ENCODE measurements around the gene CD74. TPM values are rescaled to one million over a fixed set of nuclear protein-coding genes. Genes with fewer than 3 reads are reported as not detected.
A peak's percentile ranks its signal among the peaks of the same experiment; 100 is the strongest.

The CD74 gene
- total and polyA plus RNA-seq, 10 of the 15 experiments (the other 5 are each of a cell fraction or from before 2014, with no cell fraction given): 1,387 to 11,063 (median 3,922) TPM

DNA sequence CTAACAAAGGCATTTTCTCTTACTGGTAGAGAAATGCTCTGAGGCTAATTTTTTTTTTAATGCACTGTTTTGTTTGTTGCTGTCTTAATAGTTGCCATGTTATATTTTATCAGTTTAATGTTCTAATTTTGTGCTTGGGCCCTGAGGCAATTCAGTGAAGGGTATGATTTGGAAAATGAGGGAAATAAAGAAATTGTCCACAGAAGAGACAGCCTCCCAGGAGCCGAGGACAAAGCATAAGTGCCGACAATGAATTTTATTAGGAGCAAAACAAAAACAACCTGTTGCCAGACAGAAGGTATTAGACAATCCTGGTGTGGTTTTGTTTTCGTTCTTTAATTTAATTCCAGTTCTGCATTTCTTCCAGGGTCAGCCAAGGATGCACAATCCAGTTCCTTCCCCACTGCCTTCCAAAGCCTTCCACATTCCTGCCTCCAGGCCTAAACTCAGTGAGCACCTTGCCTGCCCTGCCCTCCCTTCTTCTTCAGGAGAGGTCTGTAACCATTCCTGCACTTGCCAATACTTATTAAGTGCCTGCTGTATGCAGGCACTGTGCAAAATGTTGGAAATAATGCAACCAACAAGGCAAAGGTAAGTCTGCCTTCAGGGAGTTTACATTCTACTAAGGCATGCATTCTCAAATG, 59.6 kb downstream of the CD74 start (continued):
- TF ChIP-seq, protein P1, sequence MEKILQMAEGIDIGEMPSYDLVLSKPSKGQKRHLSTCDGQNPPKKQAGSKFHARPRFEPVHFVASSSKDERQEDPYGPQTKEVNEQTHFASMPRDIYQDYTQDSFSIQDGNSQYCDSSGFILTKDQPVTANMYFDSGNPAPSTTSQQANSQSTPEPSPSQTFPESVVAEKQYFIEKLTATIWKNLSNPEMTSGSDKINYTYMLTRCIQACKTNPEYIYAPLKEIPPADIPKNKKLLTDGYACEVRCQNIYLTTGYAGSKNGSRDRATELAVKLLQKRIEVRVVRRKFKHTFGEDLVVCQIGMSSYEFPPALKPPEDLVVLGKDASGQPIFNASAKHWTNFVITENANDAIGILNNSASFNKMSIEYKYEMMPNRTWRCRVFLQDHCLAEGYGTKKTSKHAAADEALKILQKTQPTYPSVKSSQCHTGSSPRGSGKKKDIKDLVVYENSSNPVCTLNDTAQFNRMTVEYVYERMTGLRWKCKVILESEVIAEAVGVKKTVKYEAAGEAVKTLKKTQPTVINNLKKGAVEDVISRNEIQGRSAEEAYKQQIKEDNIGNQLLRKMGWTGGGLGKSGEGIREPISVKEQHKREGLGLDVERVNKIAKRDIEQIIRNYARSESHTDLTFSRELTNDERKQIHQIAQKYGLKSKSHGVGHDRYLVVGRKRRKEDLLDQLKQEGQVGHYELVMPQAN (conservative IDR thresholded peaks at IDR 0.05): no peak
- TF ChIP-seq FOXK2 (IDR thresholded peaks at IDR 0.05) (no peak), BRCA1 (IDR thresholded peaks at IDR 0.05; ENCODE audit: low read depth, low read length) (no peak), FOXM1 (IDR thresholded peaks at IDR 0.05; ENCODE audit: low read depth, low read length) (no peak), TCF7 (IDR thresholded peaks at IDR 0.05; ENCODE audit: borderline replicate concordance) (no peak), TCF12 (IDR thresholded peaks at IDR 0.05; ENCODE audit: low read depth, low read length) (no peak)

DNA sequence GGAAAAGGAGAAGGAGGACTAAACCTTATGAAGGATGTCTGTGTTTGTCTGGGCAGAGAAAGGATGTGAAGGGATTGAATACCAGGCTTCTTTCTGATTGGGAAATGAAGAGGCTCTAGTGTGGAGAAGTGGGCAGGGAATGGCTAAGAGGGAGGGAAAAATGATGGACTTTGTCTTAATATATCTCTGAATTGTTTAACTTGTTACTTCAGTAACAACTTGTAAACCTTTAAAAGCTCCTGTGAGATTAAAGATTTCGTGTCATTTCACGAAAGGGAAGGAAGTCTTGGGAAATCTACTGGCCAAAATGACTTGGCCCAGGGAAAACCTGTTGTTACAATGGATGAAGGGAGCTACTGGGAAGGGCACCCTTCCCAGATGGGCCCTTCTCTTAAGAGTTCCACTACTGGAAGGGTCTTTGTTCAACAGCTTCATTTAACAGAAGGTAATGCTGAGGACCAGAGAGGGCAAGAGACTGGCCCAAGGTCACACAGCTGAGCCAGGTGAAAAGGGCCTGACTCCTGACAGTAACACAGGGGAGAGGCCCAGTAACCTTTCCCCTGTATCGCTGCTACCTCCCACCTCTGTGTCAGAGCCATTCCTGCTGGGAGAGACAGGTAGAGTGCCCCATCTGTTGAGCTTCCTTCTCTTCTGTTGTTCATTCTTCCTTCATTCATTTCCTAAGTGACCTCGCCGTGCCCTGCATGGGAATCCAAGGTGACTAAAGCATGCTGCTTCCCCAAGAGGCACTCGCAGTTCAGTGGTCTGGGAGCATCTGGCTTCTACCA, 60.3 kb downstream of the CD74 start:
- WGBS (ENCODE audit: insufficient coverage, insufficient replicate concordance, low lambda C conversion rate, missing lambda C conversion rate): 61% methylated on average over 6 of the region's 6 CpGs
- ChIA-PET RAD21 (ENCODE audit: unreplicated experiment) (interaction anchor here (2.1 kb wide), 1 partner anchor 84 kb away, joined by 6 read pairs; no protein-coding TSS in a partner anchor), CTCF (interaction anchor here (1.0 to 5.1 kb wide), 7 partner anchors 9 to 361 kb away, joined by 3 to 27 read pairs (median 5); no protein-coding TSS in a partner anchor), POLR2A (no interaction called here), SMC1A (ENCODE audit: uncharacterized antibody, unreplicated experiment) (interaction anchor here (0.6 to 1.9 kb wide), 2 partner anchors 8 to 763 kb away, joined by 3 to 7 read pairs; no protein-coding TSS in a partner anchor)
- Histone ChIP-seq H3K9me3 (replicated peaks; ENCODE audit: control insufficient read depth, insufficient read depth, low read length) (no peaks in the 10 kb centered on the region), H3K4me2 (ENCODE audit: control insufficient read depth, insufficient read depth) (no peak overlapping the region), H3K27ac (ENCODE audit: control insufficient read depth, insufficient read depth) (no peak overlapping the region), H3K9ac (ENCODE audit: control insufficient read depth, insufficient read depth, low read length) (no peak overlapping the region), H3K4me1 (ENCODE audit: control insufficient read depth, insufficient read depth, low read length) (peaks cover 8% of the 10 kb centered on the region), H3K27me3 (replicated peaks in 1 of 2; ENCODE audit: control insufficient read depth in 2 of 2, insufficient read depth in 2 of 2, low read length in 1 of 2) (no peaks in the 10 kb centered on the region), H3K79me2 (ENCODE audit: control insufficient read depth, insufficient read depth, low read length) (no peaks in the 10 kb centered on the region), H3K36me3 (ENCODE audit: control insufficient read depth in 2 of 2, insufficient read depth in 2 of 2, low read length in 1 of 2) (no peaks in the 10 kb centered on the region), H3K4me3 (no peak overlapping the region), H4K20me1 (ENCODE audit: control insufficient read depth, insufficient read depth) (no peaks in the 10 kb centered on the region), H2AFZ (ENCODE audit: control insufficient read depth, low read depth, low read length) (no peak overlapping the region)
- no peak for ATAC-seq
- intact Hi-C loops (cut with micrococcal nuclease; ENCODE audit: unreplicated experiment) (loop anchor here (10.0 kb wide), 1 partner anchor 82 kb away; no protein-coding TSS in a partner anchor), in situ Hi-C loops (cut with MboI) (no loop called here)
- BruUV-seq (replicated peaks): no TSS peak
- peak; percentile 31 for FAIRE-seq
- DNase-seq (ENCODE audit: low read depth, low spot score): no peak
- TF ChIP-seq KLF5 (IDR thresholded peaks at IDR 0.05; ENCODE audit: partially characterized antibody) (no peak), ZZZ3 (IDR thresholded peaks at IDR 0.05; ENCODE audit: control insufficient read depth, insufficient read length, low read depth) (no peak), YY1 (IDR thresholded peaks at IDR 0.05; ENCODE audit: low read depth, low read length) (no peak), SMC3 (IDR thresholded peaks at IDR 0.05; ENCODE audit: borderline replicate concordance, low read length) (no peak), NR2C1 (IDR thresholded peaks at IDR 0.05) (no peak), IRF4 (IDR thresholded peaks at IDR 0.05; ENCODE audit: low read depth, low read length) (no peak)
- TF ChIP-seq, protein P2, sequence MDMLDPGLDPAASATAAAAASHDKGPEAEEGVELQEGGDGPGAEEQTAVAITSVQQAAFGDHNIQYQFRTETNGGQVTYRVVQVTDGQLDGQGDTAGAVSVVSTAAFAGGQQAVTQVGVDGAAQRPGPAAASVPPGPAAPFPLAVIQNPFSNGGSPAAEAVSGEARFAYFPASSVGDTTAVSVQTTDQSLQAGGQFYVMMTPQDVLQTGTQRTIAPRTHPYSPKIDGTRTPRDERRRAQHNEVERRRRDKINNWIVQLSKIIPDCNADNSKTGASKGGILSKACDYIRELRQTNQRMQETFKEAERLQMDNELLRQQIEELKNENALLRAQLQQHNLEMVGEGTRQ (IDR thresholded peaks at IDR 0.05; ENCODE audit: borderline replicate concordance, low read depth, low read length): no peak
- TF ChIP-seq, protein P3, sequence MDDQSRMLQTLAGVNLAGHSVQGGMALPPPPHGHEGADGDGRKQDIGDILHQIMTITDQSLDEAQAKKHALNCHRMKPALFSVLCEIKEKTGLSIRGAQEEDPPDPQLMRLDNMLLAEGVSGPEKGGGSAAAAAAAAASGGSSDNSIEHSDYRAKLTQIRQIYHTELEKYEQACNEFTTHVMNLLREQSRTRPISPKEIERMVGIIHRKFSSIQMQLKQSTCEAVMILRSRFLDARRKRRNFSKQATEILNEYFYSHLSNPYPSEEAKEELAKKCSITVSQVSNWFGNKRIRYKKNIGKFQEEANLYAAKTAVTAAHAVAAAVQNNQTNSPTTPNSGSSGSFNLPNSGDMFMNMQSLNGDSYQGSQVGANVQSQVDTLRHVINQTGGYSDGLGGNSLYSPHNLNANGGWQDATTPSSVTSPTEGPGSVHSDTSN (IDR thresholded peaks at IDR 0.05; ENCODE audit: insufficient replicate concordance, low read depth, low read length): no peak

Data from GM12878 (cell line).